HCEC 1CT (cell line): ENCODE data around the gene GNA14.
"Not testable (repeated sequence)": the region's sequence is repeated elsewhere in the genome, so short reads cannot be mapped to it uniquely, and the experiment has no call there.

Experiments used
- DNase-seq: peaks from one replicate; pipeline ENCODE4 v3.0.0-alpha.2; 2017

Gene GNA14

GRCh38 chr9:77640741-77641580 lies 7.2 kb downstream of the GNA14 start:
- DNase-seq, result no peak

GRCh38 chr9:77632652-77633051 lies 15.5 kb downstream of the GNA14 start:
- no peak for DNase-seq

DNA sequence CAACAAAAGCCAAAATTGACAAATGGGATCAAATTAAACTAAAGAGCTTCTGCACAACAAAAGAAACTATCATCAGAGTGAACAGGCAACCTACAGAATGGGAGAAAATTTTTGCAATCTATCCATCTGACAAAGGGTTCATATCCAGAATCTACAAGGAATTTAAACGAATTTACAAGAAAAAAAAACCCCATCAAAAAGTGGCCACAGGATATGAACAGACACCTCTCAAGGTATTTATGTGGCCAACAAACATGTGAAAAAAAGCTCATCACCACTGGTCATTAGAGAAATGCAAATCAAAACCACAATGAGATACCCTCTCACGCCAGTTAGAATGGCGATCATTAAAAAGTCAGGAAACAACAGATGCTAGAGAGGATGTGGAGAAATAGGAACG lies 19.3 kb downstream of the GNA14 start:
- DNase-seq, result not testable (repeated sequence)

GRCh38 chr9:77616191-77616590 lies 31.9 kb downstream of the GNA14 start:
- no peak for DNase-seq

DNA sequence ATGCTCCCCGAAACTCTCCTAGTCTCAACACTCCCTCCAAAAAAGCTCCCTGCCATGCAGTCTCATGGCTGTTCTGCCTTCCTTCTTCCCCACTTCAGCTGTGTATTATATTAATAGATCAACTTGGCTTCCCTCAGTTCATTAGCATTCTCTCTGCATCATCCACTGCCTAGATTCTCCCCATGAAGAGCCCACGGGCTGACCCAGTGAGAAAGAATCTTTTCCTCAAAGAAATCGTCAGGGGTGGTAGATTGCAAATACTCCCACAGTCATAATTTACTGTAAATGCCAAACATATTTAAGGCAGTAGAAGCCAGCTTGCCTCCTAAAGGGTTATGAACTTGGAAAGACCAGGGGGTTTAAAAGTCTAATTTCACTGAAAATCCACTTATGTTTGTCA lies 33.5 kb downstream of the GNA14 start:
- no peak for DNase-seq

DNA sequence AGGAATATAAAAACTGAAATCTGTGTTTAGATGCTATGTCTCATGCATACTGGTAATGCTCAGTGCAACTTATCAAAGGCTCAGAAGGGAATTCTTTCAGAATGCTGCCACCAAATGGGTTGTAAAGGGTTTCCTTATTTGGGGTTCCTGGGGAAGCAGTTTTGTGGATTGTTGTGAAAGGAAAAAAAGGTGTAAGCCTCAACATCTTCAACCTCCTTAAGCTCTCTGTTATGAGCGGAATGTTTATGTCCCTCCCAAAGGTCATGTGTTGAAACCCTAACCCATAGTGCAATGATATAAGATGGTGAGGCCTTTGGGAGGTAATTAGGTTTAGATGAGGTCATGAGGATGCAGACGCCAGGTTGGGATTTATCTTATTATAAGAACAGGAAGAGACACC lies 41.6 kb downstream of the GNA14 start:
- DNase-seq, result no peak

- no peak for DNase-seq
Observed at GRCh38 chr9:77605449-77606220, 42.5 kb downstream of the GNA14 start.

DNA sequence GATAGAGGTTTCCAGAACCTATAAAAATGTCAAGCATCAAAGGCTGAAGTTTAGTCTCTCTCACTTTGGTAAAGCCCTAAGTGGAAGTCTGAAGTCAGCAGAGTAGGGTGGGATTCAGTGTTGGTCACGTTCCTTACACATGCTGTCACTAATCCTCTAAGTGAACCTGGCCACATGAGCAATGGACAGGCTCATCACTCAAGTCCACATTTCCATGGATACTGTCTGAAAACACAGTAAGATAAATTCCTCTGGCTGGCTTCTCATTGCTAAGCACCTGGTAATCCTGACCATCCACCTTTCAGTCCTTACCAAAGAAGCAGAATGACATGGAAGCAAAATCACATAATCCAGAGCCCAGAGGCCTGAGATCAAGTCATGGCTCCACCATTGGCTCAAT lies 43.8 kb downstream of the GNA14 start:
- no peak for DNase-seq

DNA sequence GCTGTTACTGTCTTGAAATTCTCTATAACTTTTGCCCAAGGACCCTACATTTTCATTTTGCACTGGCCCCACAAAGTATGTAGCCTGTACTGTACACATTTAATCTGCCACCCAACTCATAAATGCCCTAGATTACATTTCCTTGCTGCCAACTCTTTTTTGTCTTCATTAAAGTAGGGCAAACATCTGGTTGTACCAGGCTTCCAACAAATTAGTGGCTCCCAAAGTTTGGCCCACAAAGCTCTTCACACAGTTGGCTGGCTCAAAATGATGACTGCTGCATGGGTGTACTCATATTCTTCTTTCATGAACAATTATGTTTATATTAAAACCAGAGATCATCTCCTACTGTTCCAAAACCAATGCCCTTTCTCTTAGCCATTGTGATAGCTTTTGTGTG lies 45.3 kb downstream of the GNA14 start:
- DNase-seq, result no peak

GRCh38 chr9:77601476-77602099 lies 46.5 kb downstream of the GNA14 start:
- DNase-seq, result no peak

GRCh38 chr9:77600810-77601209 lies 47.3 kb downstream of the GNA14 start:
- no peak for DNase-seq

DNA sequence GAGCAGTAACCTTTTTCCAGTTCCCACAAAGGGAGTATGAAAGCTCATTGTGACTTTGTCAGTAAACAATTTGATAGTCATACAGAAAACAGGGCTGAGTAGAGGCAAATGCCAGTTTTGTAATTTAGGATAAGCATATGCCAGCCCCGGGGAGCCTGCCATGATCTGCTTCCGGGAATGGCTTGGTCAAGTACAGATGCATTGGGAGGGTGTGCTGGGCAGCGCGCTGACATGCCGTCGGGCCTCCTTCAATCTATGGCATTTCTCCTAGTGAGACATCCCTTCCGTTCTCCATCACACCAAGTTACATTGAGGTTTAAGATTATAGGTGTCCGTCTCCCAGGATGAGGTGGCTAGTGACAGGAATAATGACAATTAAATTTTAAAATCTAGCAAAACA lies 48.6 kb downstream of the GNA14 start:
- no peak for DNase-seq

DNA sequence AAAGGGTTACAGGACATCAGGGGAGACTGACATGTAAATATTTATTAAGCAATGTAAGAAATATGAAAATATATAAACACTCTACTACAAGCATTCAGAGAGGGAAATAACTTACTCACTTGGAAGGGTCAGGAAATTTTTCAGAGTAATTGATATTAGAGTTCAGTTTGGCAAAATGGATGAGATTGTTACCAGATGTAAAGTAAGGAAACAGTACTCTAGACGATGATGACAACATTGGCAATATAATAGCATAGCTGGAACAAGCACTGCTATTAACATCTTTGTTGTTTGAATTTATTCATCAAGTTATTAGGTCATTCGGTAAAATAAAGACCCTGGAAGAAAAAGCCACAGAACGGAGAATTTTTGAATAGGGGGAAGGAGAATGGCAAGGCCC lies 49.1 kb downstream of the GNA14 start:
- no peak for DNase-seq

DNA sequence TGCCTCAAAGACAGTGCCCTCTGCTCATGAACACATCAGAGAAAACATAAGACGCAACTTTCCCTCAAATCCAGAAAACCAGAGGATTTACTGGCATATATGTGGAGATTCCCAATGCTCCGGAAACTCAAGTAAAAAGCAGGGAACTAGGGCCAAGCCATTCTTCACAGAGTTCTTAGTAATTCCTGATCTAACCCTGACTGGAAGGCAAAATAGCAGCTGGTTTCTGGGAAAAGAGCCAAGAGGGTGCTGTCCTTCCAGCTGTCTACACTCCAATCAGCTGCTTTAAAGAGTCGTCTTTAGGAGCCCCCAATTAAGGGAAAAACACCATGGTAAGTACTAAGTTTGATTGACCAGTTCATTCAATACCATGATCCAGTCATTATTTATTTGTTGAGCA lies 49.6 kb downstream of the GNA14 start:
- DNase-seq, result peak; percentile 77

- DNase-seq, result peak; percentile 8
Observed at GRCh38 chr9:77597057-77597456, 51.1 kb downstream of the GNA14 start.

DNA sequence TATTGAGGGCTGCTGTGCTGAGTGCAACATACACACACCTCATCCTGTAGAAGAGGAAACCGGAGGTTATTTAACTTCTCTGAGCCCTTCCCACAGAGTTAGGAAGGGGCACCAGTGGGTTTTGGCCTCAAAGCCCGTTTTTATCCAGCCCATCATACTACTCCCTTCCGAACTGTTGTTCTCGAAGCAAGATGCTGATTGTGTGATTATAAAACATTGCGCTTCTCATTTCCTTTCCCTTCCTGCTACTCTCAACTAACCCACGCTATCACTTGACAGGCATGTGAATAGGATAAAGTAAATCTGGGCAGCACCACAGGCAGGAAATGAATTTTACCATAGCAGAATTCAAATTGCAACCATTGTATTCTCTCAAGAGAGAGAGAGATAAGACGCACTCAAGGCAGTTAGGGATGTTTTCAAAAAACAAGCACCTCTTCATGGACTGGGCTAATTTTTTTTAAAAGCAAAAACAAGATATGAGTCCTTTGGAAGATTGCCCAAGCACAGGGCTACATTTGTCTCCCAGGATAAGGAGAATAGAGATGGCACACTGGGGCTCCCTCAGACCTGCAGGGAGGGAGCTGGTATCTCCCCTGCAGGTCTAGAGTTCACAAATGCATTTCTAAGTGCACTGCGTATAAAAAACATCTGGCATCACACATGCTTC lies 52.6 kb downstream of the GNA14 start:
- no peak for DNase-seq

DNA sequence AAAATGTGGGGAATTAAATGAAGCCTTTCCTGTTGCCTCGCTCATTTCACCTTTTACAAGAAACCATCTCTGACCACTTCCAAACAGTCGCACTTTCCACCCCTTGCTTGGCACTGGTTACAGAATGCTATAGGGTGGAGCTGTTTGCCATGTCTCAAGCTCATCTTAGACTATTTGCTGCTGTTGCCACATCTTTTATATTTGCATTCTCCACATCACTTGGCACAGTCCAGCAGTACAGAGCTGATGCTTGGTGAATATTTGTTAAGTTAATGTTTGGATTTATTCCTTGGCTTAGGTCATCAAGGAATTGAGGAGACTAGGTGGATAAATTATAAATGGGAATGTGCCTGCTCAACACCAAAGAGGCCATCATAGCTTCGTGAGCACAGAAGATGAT lies 53.2 kb downstream of the GNA14 start:
- DNase-seq, result no peak

GRCh38 chr9:77593528-77593927 lies 54.6 kb downstream of the GNA14 start:
- DNase-seq, result no peak

GRCh38 chr9:77592476-77592875 lies 55.6 kb downstream of the GNA14 start:
- no peak for DNase-seq

DNA sequence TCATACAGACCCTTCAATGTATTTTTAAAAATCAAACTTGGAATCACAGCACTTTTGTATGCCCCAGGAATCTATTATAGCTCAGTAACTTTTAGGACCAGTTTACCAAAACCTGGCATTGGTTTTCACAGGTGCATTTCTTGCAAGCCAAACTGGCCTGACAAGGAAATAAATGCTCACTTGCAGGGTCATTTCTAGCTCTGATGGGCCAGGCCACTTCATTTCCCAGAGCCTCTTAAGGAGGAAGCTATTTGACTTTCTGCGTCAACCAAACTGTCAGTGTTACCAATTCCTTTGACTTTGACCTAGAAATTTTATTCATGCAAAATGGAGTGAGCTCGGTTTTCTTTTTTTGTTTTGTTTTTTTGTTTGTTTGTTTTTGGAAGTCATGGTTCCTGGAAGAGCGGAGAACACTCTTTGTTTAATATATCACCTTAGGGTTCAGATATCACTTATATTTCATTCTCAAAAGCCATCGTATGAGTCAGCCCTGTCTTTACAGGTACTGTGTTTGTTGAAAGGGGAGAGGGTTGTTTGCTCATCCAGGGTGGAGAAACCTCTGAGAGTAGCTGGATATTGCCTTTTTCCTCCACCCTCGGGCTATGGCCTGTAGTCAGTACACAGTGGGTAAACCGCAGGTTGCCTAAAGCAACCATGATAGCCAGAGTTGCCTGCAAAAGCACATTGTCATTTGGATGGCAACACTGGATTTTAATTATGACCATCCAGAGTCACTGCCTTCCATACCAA lies 58.9 kb downstream of the GNA14 start:
- no peak for DNase-seq

GRCh38 chr9:77588271-77588937 lies 59.7 kb downstream of the GNA14 start:
- DNase-seq, result peak; percentile 93

- DNase-seq, result no peak
Observed at GRCh38 chr9:77587851-77588250, 60.3 kb downstream of the GNA14 start.
